ENCODE data around the gene FKBP5. TPM values are rescaled to one million over a fixed set of nuclear protein-coding genes. Genes with fewer than 3 reads are reported as not detected.
"Not testable (repeated sequence)": the region's sequence is repeated elsewhere in the genome, so short reads cannot be mapped to it uniquely, and the experiment has no call there.

The FKBP5 gene
- total RNA-seq, 1 donor from 2014 or later: 17.1 TPM

GRCh38 chr6:35735452-35735851, 46.7 kb upstream of the FKBP5 start:
- Mint-ChIP-seq H3K27ac (no peak overlapping the region), H3K27me3 (no peaks in the 10 kb centered on the region), H3K9me3 (no peaks in the 10 kb centered on the region), H3K4me3 (no peak overlapping the region), H3K4me1 (peaks cover 39% of the 10 kb centered on the region), H3K36me3 (ENCODE audit: low read depth) (no peaks in the 10 kb centered on the region)
- DNase-seq (no peak), ATAC-seq (ENCODE audit: low read depth) (no peak)
- TF ChIP-seq CTCF (IDR thresholded peaks at IDR 0.05): no peak
- ChIA-PET CTCF (interaction anchor here (1.0 to 5.8 kb wide), 9 partner anchors 16 to 433 kb away, joined by 3 to 177 read pairs (median 9); no protein-coding TSS in a partner anchor), POLR2A (interaction anchor here (1.1 kb wide), 1 partner anchor 16 kb away, joined by 3 read pairs; no protein-coding TSS in a partner anchor)
- intact Hi-C loops (cut with micrococcal nuclease): loop anchor here (5.0 kb wide), 1 partner anchor 133 kb away; no protein-coding TSS in a partner anchor

- CTCF ChIA-PET: interaction anchor here (0.8 to 4.6 kb wide), 6 partner anchors 49 to 361 kb away, joined by 3 to 37 read pairs (median 3); no protein-coding TSS in a partner anchor
- intact Hi-C loops (cut with micrococcal nuclease): loop anchor here (5.0 kb wide), 1 partner anchor 392 kb away; the partner anchor contains the start of gene PPARD
- not testable (repeated sequence) for H3K9me3 Mint-ChIP-seq; H3K27ac Mint-ChIP-seq; H3K36me3 Mint-ChIP-seq (ENCODE audit: low read depth); ATAC-seq (ENCODE audit: low read depth); H3K27me3 Mint-ChIP-seq; DNase-seq; H3K4me3 Mint-ChIP-seq
- peaks cover 50% of the 10 kb centered on the region for H3K4me1 Mint-ChIP-seq
- POLR2A ChIA-PET: interaction anchor here (1.8 kb wide), 1 partner anchor 45 kb away, joined by 4 read pairs; the partner anchor contains the start of gene FKBP5
These were observed 45.6 kb upstream of the FKBP5 start for GRCh38 chr6:35734319-35734718.

GRCh38 chr6:35733633-35734032, 44.9 kb upstream of the FKBP5 start:
- DNase-seq (no peak), ATAC-seq (ENCODE audit: low read depth) (no peak)
- H3K36me3 Mint-ChIP-seq (ENCODE audit: low read depth): no peaks in the 10 kb centered on the region
- ChIA-PET POLR2A (interaction anchor here (0.6 to 1.8 kb wide), 4 partner anchors 14 to 391 kb away, joined by 3 to 4 read pairs (median 4); partner anchors contain the start of gene FKBP5), CTCF (interaction anchor here (0.8 to 4.6 kb wide), 8 partner anchors 15 to 361 kb away, joined by 3 to 37 read pairs (median 4); no protein-coding TSS in a partner anchor)
- H3K27me3 Mint-ChIP-seq: no peaks in the 10 kb centered on the region
- no peak overlapping the region for H3K4me3 Mint-ChIP-seq
- no peak for TF ChIP-seq CTCF (IDR thresholded peaks at IDR 0.05)
- no peaks in the 10 kb centered on the region for H3K9me3 Mint-ChIP-seq
- H3K27ac Mint-ChIP-seq: no peak overlapping the region
- intact Hi-C loops (cut with micrococcal nuclease): loop anchor here (5.0 kb wide), 1 partner anchor 391 kb away; the partner anchor contains the start of gene PPARD
- H3K4me1 Mint-ChIP-seq: peaks cover 57% of the 10 kb centered on the region

GRCh38 chr6:35731736-35732532, 43.2 kb upstream of the FKBP5 start:
- Mint-ChIP-seq H3K27ac (peak overlapping the region; percentile 93), H3K4me1 (peaks cover 62% of the 10 kb centered on the region), H3K36me3 (ENCODE audit: low read depth) (no peaks in the 10 kb centered on the region), H3K27me3 (no peaks in the 10 kb centered on the region), H3K4me3 (peak overlapping the region; percentile 90), H3K9me3 (no peaks in the 10 kb centered on the region)
- ChIA-PET POLR2A (interaction anchor here (0.6 to 2.2 kb wide), 15 partner anchors 12 to 1060 kb away, joined by 3 to 31 read pairs (median 4); partner anchors contain the start of genes FKBP5 and MAPK14), CTCF (interaction anchor here (0.7 to 3.5 kb wide), 7 partner anchors 12 to 265 kb away, joined by 3 to 26 read pairs (median 3); no protein-coding TSS in a partner anchor)
- DNase-seq (peak; percentile 93), ATAC-seq (ENCODE audit: low read depth) (peak; percentile 69)
- intact Hi-C loops (cut with micrococcal nuclease): loop anchor here (1.0 to 5.0 kb wide), 4 partner anchors 13 to 390 kb away; partner anchors contain the start of genes FANCE, FKBP5 and PPARD
- no peak for TF ChIP-seq CTCF (IDR thresholded peaks at IDR 0.05)

- Mint-ChIP-seq H3K4me1 (peaks cover 65% of the 10 kb centered on the region), H3K36me3 (ENCODE audit: low read depth) (no peaks in the 10 kb centered on the region), H3K9me3 (no peaks in the 10 kb centered on the region), H3K4me3 (peak overlapping the region; percentile 90), H3K27me3 (no peaks in the 10 kb centered on the region), H3K27ac (peak overlapping the region; percentile 93)
- ATAC-seq (ENCODE audit: low read depth) (peak; percentile 70), DNase-seq (peak; percentile 97)
- CTCF ChIA-PET: interaction anchor here (1.0 to 3.5 kb wide), 4 partner anchors 11 to 208 kb away, joined by 3 to 26 read pairs (median 4); no protein-coding TSS in a partner anchor
- intact Hi-C loops (cut with micrococcal nuclease): loop anchor here (1.0 to 5.0 kb wide), 4 partner anchors 12 to 389 kb away; partner anchors contain the start of genes FANCE, FKBP5 and PPARD
- no peak for TF ChIP-seq CTCF (IDR thresholded peaks at IDR 0.05)
- POLR2A ChIA-PET: interaction anchor here (0.6 to 2.2 kb wide), 10 partner anchors 11 to 1059 kb away, joined by 3 to 31 read pairs (median 4); partner anchors contain the start of genes FKBP5 and MAPK14
These were observed 42.7 kb upstream of the FKBP5 start for GRCh38 chr6:35731414-35731735.

All from activated B cell treated with CpG ODN at 0.5 μM for 24 hours (primary cell).